Hepatocyte (in vitro differentiated cells): ENCODE data around the gene SEMA5B.

ENCODE experiments used
- EZH2 ChIP-seq: fragments of 200-600 bp; sonication (generic); IDR thresholded peaks from 2 replicates; pipeline ENCODE4 v1.6.1; 2016; ENCODE audit warnings: antibody characterized with exemption, mild to moderate bottlenecking, borderline replicate concordance
- EZH2phosphoT487 ChIP-seq: fragments of 200-600 bp; sonication (generic); IDR thresholded peaks from one replicate; pipeline ENCODE4 v1.6.1; 2018; ENCODE audit warnings: antibody characterized with exemption, mild to moderate bottlenecking, low read depth, moderate library complexity; ENCODE audit not compliant: unreplicated experiment, severe bottlenecking
- TF ChIP-seq, protein P1 (sequence below): fragments of 200-600 bp; sonication (generic); IDR thresholded peaks from 2 replicates; pipeline ENCODE4 v1.5.1; 2016; ENCODE audit warnings: antibody characterized with exemption, mild to moderate bottlenecking; ENCODE audit not compliant: poor library complexity

DNA sequence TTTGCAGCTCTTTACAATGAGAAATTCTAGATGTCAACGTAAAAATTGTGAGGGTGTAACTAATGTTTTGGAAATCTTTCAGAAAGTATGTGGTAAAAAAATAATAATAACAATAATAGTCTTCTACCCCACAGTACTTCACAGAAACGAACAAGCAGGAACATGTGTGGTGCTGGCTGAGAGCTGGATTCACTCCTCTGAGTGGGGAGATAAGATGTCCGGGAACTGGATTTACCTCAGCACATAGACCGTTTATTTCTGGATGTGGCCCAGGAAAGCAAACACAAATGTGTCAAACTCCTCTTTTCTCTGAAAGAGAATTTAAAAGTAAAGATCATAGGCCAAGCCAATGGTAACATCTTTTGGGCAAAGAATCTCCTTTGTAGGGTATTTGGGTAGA lies 129.3 kb downstream of the SEMA5B start:
- TF ChIP-seq, protein P1, sequence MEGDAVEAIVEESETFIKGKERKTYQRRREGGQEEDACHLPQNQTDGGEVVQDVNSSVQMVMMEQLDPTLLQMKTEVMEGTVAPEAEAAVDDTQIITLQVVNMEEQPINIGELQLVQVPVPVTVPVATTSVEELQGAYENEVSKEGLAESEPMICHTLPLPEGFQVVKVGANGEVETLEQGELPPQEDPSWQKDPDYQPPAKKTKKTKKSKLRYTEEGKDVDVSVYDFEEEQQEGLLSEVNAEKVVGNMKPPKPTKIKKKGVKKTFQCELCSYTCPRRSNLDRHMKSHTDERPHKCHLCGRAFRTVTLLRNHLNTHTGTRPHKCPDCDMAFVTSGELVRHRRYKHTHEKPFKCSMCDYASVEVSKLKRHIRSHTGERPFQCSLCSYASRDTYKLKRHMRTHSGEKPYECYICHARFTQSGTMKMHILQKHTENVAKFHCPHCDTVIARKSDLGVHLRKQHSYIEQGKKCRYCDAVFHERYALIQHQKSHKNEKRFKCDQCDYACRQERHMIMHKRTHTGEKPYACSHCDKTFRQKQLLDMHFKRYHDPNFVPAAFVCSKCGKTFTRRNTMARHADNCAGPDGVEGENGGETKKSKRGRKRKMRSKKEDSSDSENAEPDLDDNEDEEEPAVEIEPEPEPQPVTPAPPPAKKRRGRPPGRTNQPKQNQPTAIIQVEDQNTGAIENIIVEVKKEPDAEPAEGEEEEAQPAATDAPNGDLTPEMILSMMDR, result no peak
- TF ChIP-seq EZH2 (no peak), EZH2phosphoT487 (no peak)
